Putamen (tissue), 1 donor: Measurements from ENCODE around the gene GRM8.

Source experiments
- DNase-seq: peaks from one replicate; pipeline ENCODE4 v3.0.0-alpha.2; 2016; ENCODE audit warnings: low spot score

The GRM8 gene

DNA sequence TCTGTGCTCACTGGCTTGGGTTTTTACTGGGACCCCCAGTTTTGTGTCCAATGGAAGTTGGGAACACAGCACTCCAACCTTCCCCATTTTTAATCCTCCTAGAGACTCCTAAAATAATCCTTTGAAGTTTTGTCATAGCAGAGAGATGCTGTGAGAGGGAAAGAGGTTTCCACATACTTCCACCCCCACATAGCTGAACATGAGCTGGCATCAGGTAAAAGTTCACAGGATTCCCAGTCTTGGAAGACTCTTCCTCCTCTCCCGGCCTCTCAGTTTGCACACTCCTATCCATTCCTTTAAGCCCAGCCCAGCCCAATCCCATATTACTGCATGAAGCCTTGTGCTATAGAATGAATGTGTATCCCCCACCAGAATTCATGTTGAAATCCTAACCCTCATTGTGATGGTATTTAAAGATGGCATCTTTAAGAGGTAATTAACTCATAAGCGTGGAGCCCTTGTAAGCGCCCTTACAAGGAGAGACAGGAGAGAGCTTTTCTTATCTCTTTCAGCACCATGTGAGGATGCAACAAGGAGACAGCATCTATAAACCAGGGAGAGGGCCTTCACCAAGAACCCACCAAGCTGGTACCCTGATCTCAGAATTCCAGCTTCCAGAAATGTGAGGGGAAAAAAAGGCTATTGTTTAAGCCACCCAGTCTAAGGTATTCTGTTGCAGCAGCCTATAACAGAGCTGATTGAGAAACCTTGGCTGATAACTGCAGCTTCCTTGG lies 22.4 kb downstream of the GRM8 start:
- DNase-seq = peak; percentile 36

GRCh38 chr7:127226685-127227374 lies 25.9 kb downstream of the GRM8 start:
- no peak for DNase-seq

- no peak for DNase-seq
Observed at GRCh38 chr7:127221731-127222130, 31.0 kb downstream of the GRM8 start.

DNA sequence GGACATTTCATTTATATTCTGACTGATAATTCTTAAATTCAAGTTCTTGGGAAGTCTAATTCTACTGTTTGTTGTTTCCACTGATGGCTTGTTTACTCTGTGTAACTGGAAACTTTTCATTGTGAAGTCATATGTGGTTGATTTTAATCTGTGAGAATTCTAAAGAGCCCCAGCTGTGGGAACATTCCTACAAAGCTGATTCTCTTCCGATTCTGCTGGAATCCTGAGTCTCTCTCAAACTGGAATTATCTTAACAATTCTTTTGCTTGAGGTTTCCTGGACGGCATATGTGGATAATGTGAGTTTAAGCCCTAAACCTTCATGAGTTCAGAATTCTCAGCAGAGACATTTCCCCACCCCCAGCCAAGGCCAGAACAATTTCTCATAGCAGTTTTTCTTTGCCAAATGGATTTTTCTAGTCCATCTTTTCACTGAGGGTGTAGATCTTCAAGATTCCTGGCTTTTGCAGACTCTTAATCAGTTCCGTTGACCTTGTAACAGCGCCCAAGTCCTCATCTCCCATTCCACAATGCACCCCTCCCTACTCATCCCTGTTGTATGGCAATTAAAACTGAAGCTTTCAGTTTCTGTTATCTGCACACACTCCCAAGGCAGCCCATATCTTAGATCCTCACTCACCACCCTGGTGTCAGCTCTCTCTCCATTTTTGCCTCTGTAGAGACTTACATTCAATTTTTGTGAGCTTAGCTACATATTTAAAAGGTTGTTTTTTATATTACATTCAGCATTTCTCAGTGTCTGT lies 37.6 kb downstream of the GRM8 start:
- no peak for DNase-seq

- no peak for DNase-seq
Observed at GRCh38 chr7:127209886-127210285, 42.9 kb downstream of the GRM8 start.

DNA sequence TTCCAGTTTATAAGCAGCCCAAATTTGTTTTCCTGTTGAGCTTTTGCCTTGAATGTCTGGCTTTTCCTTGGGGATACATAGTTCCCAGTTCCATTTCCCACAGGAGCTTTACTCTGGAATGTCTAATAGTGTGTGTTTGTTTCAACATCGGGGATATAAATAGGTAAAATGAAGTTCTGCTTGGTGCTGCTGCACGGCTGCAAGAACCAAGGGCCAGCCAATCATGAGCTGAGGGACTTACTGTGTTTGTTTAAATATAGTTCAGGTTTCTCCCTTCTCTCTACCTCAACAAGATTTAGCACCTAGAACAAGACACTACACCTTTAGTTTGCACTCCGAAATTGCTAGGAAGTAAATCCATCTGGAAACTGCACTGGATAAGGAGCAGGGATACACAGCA lies 43.9 kb downstream of the GRM8 start:
- no peak for DNase-seq

GRCh38 chr7:127208351-127208750 lies 44.4 kb downstream of the GRM8 start:
- DNase-seq = no peak

DNA sequence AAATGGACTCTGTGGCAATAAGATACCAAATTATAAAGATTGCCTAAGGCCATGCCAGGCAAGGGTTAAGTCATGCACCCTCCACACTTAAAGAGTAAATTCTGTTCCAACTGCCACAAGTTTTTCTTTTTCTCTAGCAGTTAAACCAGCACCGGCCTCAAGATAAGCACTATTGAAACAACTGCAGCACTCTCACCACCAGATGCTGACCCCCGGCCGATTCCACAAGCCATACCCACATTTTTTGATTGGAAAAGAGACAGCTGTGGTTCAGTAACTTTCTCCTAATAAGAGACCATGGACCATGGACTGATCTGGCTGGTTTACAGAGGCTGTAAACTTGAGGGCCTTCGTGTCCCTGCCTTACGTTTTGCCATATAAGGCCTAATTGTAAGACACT lies 44.9 kb downstream of the GRM8 start:
- no peak for DNase-seq

DNA sequence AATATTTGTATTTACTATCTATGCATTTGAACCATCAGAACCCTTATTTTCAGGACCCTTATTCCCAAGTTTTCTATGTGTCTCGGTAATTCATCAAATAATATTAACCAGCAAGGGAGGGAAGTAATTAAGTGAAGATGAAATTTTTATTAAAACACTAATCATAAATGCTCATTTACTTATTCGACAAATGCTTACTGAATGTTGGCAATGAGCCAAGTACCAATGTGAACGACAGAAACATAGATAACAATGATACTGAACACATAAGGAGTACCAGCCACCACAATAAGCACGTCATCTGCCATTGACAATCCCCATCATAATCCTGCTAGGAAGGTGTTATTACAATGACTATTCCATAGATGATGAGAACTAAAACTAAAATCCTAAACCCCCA lies 45.5 kb downstream of the GRM8 start:
- no peak for DNase-seq

DNA sequence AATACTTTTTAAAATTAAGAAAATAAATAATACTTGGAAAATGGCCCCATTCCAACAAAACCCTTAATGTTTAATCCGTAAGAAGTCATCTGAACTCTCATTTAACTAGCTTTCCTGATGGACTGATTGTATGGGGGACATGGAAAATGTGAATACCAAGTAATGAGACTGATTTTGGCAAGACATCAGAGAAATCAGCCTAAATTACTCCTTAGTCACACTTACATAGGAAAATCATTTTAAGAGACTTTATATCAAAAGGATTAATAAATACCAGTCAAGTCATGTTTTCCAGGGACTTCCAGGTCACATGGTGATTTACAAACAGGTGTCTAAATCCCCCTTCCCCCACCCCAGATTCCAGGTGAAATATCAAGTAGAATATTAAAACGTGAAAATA lies 58.2 kb downstream of the GRM8 start:
- no peak for DNase-seq

GRCh38 chr7:127189886-127190285 lies 62.9 kb downstream of the GRM8 start:
- DNase-seq = peak; percentile 46

DNA sequence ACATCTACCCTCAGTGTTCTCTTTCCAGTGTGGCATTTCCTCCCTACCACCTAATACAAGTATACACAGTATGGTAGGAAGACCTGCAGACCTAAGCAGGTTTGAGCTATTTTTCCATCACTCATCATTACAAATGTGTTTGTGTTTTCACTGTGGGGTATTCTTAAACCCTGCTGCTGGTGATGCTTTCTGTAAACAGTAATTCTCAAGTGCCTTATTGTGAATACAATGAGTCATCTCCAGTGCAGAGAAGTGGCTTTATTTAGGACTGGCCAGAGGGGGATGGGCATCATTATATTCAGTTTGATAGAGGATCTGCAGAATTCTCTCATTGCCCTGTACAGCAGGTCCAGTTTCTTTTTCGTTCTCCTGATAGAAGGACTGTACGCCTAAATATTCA lies 63.7 kb downstream of the GRM8 start:
- DNase-seq = peak; percentile 49

GRCh38 chr7:127187740-127188139 lies 65.0 kb downstream of the GRM8 start:
- DNase-seq = no peak

DNA sequence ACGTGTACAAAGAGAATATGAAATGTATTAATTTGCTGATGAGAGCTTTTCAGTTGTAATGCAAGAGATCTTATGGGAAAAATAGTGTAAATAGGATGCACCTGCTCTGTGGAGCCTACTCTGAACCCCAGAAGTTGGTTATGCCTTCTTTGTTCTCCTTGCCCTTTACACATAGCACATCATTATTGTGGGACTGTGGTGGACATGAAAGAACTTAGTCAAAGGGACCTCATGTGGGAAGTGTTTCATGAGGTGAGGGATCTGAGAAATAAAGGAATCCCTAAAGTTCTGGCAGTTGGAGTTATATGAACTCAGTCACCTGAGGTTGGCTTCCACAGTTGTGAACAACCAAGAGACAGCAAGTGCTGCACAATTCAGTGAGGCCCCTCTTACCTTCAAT lies 66.1 kb downstream of the GRM8 start:
- no peak for DNase-seq

- no peak for DNase-seq
Observed at GRCh38 chr7:127177156-127177555, 75.6 kb downstream of the GRM8 start.

- no peak for DNase-seq
Observed at GRCh38 chr7:127162366-127162765, 90.4 kb downstream of the GRM8 start.

- DNase-seq = no peak
Observed at GRCh38 chr7:127158659-127159058, 94.1 kb downstream of the GRM8 start.

DNA sequence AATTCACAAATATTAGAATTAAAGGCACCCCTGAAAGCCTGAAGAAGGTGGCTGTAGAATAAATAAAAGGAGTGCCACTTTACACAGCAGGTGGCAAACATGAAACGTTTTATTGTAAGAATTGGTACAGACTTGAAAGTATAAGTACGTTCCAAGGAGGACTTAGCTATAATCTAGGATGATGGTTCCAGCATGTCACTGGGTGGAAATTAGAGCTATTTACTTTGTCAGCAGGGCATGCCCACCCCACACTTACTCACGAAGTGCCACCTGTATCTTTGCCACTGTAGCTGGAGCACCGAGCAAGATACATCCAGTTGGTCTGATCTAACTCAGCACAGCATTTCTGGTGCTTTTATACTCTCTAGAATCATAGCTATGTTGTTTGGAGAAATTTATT lies 97.8 kb downstream of the GRM8 start:
- no peak for DNase-seq

DNA sequence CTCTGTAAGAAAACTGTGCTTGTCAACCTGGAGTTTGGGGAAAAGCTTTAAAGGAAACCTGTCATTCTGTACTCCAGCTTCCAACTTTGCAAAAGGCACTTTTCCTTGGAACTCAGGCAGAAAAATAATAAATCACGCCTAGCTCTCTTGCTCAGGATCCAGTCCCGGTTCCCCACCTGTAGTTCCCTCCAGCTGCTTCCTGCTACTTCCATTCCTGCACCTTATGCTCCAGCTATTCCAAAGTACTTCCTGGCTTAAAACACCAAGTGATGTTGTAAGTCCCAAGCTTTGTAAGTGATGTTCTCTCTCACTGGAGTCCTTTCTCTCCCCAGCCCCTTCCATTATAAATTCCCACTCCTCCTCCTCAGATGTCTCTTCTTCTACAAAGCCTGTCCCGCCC lies 98.6 kb downstream of the GRM8 start:
- no peak for DNase-seq

GRCh38 chr7:127153315-127153714 lies 99.4 kb downstream of the GRM8 start:
- no peak for DNase-seq

GRCh38 chr7:127152423-127152822 lies 100.3 kb downstream of the GRM8 start:
- DNase-seq = no peak

DNA sequence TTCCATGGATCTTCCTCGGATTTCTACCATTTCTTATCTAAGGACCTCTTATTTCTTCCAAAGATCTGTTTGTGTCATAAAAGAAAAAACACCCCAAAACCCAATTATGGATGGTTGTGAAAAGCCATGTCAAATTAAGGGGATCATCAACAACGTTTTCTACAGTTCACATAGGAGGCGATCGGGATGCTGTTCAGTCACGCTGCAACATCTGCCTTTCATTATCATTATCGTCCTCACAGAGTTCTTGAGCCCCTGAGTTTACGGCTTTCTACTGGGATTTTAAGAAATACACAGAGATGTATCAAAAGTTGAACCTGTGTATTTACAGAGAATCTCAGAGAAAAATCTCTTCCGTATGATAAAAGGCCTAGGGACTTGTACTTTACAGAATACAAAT lies 101.4 kb downstream of the GRM8 start:
- no peak for DNase-seq

DNA sequence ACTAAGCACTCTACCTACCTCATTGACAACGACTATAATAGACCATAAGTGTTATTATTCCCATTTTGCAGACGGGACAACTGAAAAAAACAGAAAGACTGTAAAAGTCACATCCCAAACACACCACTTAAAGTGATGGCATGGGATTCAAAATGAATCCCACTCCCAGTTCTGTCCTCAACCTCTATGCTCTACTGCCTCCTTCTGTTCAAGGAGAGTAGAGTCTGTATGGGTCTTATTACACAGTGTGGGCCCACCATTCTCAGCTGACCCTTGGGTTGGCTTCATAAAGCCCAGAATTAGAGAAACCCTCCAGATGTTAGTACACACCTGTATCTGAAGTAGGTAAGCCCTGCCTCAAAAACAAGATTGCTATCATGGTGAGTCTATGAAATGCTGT lies 102.2 kb downstream of the GRM8 start:
- DNase-seq = no peak
